ENCODE data around the gene SLC1A5.

DNA sequence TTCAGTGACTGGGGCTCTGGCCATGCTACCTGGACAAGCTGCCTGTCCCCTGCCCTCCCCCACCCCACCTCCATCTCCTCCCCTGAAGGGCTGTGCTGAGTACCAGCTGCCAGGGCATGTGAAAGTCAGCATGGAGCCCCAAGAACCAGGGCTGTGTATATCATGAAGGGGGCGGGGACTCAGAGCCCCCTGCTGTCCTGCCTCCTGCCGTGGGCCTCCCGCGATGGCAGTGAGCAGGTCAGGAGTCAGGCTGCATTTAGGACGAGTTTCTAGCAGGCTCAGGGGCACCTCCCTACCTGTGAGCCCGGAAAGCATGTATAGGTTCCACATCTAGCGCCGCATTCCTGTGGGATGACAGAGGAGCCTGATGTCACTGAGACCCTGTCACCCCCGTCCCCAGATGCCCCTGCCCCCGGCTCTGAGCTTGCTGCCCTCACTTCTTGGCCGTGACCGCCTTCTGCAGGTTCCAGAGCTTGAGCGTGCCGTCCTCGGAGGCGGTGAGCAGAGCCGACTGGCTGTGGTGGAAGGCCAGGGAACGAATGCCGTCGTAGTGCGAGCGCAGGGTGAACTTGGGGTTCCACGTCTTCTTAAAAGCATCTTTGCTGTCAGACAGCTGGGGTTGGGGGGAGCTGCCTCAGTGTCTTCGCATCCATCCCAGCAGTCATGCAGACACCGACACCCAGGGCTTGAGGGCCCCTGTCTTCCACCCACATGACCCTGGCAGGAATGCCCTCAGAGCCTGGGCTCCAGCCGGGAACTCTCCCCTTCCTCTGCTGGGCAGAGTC, 63.2 kb downstream of the SLC1A5 start:
- TF ChIP-seq, protein P1, sequence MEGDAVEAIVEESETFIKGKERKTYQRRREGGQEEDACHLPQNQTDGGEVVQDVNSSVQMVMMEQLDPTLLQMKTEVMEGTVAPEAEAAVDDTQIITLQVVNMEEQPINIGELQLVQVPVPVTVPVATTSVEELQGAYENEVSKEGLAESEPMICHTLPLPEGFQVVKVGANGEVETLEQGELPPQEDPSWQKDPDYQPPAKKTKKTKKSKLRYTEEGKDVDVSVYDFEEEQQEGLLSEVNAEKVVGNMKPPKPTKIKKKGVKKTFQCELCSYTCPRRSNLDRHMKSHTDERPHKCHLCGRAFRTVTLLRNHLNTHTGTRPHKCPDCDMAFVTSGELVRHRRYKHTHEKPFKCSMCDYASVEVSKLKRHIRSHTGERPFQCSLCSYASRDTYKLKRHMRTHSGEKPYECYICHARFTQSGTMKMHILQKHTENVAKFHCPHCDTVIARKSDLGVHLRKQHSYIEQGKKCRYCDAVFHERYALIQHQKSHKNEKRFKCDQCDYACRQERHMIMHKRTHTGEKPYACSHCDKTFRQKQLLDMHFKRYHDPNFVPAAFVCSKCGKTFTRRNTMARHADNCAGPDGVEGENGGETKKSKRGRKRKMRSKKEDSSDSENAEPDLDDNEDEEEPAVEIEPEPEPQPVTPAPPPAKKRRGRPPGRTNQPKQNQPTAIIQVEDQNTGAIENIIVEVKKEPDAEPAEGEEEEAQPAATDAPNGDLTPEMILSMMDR (IDR thresholded peaks at IDR 0.05), result no peak
- TF ChIP-seq POLR2A (IDR thresholded peaks at IDR 0.05), result no peak
